Panc1 (cell line): ENCODE measurements around the gene PBXIP1.

Experiments used
- POLR2AphosphoS5 ChIP-seq: IDR thresholded peaks from 2 replicates; pipeline ENCODE4 v1.6.1; 2012; ENCODE audit warnings: mild to moderate bottlenecking, low read depth, low read length, moderate library complexity
- SIN3A ChIP-seq: IDR thresholded peaks from 2 replicates; pipeline ENCODE4 v1.6.1; 2012; ENCODE audit warnings: low read depth, mild to moderate bottlenecking, low read length, moderate library complexity, borderline replicate concordance; ENCODE audit not compliant: insufficient read depth
- TF ChIP-seq, protein P1 (sequence below): fragments of 450-650 bp; IDR thresholded peaks from 2 replicates; pipeline ENCODE4 v1.5.1; 2017; ENCODE audit warnings: mild to moderate bottlenecking
- TF ChIP-seq, protein P2 (sequence below), 2 experiments: IDR thresholded peaks; 2 replicates each; pipeline ENCODE4 v1.6.1; 2011 to 2012; ENCODE audit warnings: low read depth in 2 of 2, control low read depth in 1 of 2, low read length in 1 of 2, mild to moderate bottlenecking in 1 of 2, moderate library complexity in 1 of 2; ENCODE audit not compliant: insufficient read depth in 1 of 2

DNA sequence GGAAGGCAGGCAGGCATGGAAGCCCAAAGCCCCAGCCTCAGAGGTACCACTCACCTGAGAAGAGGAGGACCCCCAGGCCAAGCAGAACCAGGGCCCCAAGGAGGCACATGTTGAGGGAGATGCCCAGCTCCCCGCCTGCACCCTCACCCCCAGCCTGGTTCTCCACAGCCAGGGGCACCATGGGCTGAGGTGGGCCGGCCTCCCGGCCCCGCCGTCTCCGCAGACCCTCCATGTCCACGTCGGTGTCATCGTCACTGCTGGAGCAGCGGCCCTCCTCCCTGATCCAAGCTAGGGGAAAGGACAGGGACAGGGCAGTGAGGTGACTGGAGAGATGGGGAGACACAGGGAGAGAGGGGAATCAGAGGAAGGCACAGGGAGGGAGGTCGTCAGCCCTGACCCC, 7.8 kb downstream of the PBXIP1 start:
- TF ChIP-seq, protein P1, sequence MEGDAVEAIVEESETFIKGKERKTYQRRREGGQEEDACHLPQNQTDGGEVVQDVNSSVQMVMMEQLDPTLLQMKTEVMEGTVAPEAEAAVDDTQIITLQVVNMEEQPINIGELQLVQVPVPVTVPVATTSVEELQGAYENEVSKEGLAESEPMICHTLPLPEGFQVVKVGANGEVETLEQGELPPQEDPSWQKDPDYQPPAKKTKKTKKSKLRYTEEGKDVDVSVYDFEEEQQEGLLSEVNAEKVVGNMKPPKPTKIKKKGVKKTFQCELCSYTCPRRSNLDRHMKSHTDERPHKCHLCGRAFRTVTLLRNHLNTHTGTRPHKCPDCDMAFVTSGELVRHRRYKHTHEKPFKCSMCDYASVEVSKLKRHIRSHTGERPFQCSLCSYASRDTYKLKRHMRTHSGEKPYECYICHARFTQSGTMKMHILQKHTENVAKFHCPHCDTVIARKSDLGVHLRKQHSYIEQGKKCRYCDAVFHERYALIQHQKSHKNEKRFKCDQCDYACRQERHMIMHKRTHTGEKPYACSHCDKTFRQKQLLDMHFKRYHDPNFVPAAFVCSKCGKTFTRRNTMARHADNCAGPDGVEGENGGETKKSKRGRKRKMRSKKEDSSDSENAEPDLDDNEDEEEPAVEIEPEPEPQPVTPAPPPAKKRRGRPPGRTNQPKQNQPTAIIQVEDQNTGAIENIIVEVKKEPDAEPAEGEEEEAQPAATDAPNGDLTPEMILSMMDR: no peak
- TF ChIP-seq POLR2AphosphoS5: no peak
- TF ChIP-seq, protein P2, sequence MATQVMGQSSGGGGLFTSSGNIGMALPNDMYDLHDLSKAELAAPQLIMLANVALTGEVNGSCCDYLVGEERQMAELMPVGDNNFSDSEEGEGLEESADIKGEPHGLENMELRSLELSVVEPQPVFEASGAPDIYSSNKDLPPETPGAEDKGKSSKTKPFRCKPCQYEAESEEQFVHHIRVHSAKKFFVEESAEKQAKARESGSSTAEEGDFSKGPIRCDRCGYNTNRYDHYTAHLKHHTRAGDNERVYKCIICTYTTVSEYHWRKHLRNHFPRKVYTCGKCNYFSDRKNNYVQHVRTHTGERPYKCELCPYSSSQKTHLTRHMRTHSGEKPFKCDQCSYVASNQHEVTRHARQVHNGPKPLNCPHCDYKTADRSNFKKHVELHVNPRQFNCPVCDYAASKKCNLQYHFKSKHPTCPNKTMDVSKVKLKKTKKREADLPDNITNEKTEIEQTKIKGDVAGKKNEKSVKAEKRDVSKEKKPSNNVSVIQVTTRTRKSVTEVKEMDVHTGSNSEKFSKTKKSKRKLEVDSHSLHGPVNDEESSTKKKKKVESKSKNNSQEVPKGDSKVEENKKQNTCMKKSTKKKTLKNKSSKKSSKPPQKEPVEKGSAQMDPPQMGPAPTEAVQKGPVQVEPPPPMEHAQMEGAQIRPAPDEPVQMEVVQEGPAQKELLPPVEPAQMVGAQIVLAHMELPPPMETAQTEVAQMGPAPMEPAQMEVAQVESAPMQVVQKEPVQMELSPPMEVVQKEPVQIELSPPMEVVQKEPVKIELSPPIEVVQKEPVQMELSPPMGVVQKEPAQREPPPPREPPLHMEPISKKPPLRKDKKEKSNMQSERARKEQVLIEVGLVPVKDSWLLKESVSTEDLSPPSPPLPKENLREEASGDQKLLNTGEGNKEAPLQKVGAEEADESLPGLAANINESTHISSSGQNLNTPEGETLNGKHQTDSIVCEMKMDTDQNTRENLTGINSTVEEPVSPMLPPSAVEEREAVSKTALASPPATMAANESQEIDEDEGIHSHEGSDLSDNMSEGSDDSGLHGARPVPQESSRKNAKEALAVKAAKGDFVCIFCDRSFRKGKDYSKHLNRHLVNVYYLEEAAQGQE (IDR thresholded peaks at IDR 0.05; ENCODE audit: insufficient read depth in 1 of 2, low read depth in 2 of 2, low read length in 1 of 2): no peak
- TF ChIP-seq SIN3A: no peak
